NK-92 treated with Interleukin-12 subunit alpha and Interleukin-12 subunit beta, amount 100 ng/mL, for 24 hours (cell line): ENCODE results near the gene SV2C.
"Not testable (repeated sequence)": the region's sequence is repeated elsewhere in the genome, so short reads cannot be mapped to it uniquely, and the experiment has no call there.

Experiments used
- DNase-seq: peaks from one replicate; lab custom pipeline; 2025; lab: John Stamatoyannopoulos, UW

SV2C gene, protein sequence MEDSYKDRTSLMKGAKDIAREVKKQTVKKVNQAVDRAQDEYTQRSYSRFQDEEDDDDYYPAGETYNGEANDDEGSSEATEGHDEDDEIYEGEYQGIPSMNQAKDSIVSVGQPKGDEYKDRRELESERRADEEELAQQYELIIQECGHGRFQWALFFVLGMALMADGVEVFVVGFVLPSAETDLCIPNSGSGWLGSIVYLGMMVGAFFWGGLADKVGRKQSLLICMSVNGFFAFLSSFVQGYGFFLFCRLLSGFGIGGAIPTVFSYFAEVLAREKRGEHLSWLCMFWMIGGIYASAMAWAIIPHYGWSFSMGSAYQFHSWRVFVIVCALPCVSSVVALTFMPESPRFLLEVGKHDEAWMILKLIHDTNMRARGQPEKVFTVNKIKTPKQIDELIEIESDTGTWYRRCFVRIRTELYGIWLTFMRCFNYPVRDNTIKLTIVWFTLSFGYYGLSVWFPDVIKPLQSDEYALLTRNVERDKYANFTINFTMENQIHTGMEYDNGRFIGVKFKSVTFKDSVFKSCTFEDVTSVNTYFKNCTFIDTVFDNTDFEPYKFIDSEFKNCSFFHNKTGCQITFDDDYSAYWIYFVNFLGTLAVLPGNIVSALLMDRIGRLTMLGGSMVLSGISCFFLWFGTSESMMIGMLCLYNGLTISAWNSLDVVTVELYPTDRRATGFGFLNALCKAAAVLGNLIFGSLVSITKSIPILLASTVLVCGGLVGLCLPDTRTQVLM

DNA sequence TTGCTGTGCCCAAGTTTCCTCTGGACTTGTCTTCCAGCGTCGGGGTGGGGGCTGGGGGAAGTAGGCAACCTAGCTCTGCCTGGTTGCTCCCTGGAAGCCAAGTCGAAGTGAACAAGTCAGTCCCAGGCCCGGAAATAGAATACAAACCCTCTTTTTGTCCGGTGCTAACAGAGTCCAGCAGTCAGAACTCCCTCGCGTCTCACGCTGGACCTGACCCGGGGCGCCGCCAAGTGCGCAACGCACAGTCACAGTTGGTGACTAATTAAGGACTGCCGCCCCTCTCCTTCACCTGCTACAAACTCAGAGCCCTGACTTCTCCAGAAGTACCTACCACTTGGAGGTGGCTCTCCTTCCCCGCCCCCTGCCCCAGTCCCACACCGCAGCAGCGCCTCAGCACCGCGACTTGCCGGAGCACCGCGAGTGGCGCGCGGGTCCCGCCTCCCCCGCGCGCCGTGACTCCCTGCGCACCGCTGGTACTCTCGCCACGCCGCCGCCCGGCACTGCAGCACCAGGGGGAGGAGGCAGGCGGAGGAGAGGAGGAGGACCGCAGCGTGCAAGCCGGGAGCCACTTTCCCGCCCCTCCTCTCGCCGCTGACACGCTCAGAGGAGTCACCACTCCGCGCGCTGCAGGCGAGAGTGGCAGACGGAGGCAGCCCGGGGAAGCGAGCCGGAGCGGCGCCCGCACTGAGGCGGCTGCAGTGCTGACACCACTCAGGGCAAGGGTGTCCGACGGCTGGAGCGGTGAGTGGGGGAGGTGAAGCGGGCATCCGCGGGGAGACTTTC is at the start of gene SV2C:
Gene SV2C (plus strand): TSS at position 612 of the 783 bp plus-strand sequence. CDS start 48,368 bp downstream, outside the sequence.
- no peak for DNase-seq

GRCh38 chr5:76037736-76038151 is 45.4 kb upstream of the SV2C start:
- DNase-seq: not testable (repeated sequence)

DNA sequence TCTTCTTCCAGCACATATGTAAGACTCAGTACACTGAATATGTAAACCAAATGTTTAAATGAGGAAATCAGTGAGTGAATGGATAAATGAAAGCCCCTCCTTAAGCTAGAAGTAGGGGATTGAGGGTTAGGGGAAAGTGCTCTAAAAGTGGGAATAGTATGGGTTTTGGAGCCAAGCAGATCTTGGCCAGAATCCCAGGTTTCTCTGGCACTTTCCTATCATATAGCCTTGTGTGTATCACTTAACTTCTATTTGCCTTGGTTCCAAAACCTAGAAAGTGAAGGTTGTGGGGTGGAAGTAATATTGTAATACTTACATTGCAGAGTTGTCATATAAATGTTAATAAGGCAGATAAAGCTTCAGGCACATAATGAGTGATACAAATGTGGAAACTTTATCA is 45.0 kb upstream of the SV2C start:
- DNase-seq: no peak

- DNase-seq: no peak
These were observed 42.4 kb upstream of the SV2C start for GRCh38 chr5:76040806-76041205.

- no peak for DNase-seq
These were observed 41.3 kb upstream of the SV2C start for GRCh38 chr5:76041863-76042262.

- DNase-seq: no peak
These were observed 36.4 kb upstream of the SV2C start for GRCh38 chr5:76046741-76047140.

DNA sequence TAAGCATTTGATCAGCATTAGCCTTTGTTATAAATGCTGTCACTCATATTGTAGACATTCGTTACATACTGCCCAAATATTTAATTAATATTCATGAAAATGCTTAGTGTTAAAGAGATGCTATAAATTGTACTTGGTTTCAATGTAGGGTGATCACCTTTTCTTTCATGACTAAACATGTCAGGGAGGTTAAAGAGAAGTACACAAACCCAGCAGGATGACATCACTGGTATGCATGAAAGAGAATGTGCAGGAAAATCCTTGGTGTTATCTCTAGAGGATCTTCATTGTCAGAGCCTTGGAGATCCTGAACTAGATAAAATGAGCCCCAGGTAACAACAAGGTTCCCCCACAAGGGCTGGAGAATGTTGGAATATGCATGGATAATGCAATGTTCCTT is 33.0 kb upstream of the SV2C start:
- DNase-seq: no peak

GRCh38 chr5:76062502-76063041 is 20.6 kb upstream of the SV2C start:
- no peak for DNase-seq

DNA sequence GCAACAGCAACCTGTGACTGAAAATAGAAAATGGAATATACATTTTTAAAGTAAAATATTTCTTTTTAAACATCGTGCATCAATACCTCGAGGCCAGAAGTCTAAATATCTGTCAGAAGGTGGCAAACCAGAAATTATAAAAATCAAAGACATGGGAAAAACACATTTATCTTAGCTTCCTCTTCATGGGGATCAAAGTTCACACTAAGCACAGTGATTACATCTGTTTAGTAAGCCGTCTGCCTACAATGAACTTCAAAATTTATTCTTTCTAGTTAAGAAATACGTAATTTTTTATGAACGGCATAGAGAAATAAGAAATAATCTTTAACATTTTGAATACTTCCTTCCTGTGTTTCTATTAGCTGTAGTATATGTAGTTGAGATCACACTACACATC is 17.9 kb upstream of the SV2C start:
- no peak for DNase-seq

DNA sequence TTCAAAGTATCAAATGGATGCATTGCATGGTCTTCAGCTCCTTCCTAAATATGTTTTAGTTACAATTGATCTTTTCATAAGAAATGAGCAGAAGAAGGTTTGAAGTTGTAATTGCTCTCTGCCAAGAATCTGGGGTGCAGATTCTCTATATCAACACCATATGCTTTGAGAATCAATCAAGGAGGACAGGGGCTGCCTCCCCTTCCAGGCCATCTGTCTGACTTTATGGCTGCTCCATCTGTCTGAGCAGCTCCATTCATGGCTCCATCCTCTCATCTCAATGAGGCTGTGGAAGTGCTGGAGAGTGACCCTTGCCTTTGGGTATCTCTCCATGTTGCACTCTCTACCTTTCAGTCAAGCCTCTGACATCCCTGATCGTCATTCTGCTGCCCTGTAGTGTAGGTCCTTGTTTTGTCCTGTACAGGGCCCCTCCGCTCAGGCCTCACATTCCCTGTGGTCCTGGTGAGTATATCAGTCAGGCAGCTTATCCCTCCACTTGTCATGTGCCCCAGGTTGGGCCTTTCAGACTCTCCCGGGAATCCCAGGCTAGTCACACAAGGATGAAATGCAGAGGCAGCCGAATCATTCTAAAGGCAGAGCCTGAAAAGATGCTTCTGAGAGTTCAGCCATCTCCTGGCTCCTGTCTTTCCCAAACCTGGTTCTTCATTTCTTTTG is 14.0 kb upstream of the SV2C start:
- no peak for DNase-seq

GRCh38 chr5:76074487-76075065 is 8.6 kb upstream of the SV2C start:
- DNase-seq: no peak

- no peak for DNase-seq
These were observed 1.1 kb upstream of the SV2C start for GRCh38 chr5:76081811-76082771.

DNA sequence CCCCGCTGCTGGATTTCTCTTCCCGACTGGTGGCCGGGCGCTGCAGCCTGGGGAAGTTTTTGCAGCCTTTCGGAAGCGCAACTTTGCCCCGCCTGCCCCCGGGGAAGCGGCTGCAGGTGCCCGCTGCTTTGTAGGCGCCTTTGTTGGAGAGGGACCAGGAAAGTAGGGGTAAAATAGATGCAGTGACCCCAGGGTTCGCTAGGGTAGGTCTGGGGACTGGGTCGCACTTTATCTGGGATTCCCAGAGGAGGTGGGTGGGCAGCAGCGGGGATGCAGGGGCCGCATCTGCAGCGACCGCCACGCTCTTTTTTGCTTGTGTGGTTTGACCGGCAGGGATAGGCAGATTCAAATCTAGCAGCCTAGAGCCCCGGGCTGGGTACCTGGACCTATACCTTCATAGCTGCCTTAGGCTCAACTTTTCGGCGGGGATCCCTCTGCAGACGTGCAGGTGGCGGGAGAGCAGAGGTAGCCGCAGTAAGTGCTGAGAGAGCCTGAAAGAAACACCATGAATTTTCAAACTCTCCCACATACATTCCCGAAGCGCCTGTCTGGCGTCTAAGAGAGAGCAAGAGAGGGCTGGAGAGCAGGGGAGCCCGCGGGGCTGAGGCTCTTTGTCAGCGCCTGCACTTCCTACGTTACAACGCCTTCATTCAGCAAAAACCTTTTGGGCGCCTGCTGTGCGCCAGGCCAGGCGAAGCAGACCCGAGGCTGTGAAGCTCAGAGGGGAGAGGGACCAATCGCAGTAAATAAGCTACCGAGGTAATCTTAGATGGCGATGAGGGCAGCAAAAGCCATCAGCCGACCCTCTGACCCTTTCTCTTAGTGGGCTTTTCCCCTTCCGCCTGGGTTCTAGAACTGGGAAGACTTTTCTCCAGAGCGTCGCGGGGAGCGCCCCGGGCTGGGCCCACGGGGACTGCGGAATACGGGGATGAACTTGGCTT is 642 bp downstream of the SV2C start:
- no peak for DNase-seq

GRCh38 chr5:76084496-76085242 is 1.5 kb downstream of the SV2C start:
- no peak for DNase-seq

DNA sequence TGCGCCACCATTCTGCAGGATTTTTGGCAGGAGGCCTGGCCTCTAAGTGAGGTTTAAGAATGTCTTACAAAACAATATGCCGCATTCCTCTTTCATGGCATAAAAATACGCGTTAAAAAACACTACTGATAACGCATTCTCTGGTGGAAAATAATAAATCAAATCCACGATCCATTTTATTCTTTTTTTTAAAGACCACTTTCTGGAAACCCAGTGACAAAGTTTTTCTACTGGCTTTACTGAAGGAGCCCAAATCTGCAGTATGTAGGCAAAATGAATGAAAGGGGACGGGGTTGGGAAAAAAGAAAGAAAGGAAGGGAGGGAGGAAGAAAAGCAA is 2.0 kb downstream of the SV2C start:
- DNase-seq: no peak

GRCh38 chr5:76086095-76086494 is 2.9 kb downstream of the SV2C start:
- DNase-seq: no peak

DNA sequence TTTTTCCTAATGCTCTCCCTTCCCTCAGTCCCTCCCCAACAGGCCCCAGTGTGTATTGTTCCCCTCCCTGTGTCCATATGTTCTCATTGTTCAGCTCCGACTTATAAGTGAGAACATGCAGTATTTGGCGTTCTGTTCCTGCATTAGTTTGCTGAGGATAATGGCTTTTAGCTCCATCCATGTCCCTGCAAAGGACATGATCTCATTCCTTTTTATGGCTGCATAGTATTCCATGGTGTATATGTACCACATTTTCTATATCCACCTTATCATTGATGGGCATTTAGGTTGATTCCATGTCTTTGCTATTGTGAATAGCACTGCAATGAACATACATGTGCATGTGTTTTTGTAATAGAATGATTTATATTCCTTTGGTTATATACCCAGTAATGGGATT is 6.0 kb downstream of the SV2C start:
- not testable (repeated sequence) for DNase-seq

DNA sequence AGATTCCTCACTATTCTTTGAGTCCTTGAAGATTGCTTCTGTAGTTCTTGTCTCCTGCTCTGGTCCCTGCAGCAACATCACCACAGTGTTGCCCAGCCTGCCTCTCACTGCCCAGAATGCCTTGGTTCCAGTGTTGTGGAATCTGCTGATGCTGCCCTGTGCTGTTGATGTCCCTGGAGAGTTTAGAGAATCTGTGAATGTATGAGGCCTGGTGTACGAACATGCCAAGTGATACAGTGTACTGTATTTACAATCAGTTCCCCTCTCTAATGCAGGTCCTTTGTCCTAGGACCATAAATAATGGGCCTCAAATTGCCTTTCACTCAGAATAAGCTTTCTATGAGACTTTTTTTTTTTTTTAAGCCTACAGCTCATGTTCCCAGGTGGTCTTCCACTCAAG is 8.2 kb downstream of the SV2C start:
- no peak for DNase-seq
